GM19468 (cell line): ENCODE results near the gene RBM47.

Experiments used
- ATAC-seq: cut with Tn5 transposase; IDR thresholded peaks from one replicate; pipeline ENCODE4 v1.9.1; 2021; ENCODE audit warnings: mild to moderate bottlenecking, moderate library complexity, moderate number of reproducible peaks; ENCODE audit not compliant: unreplicated experiment; ENCODE audit errors: extremely low read depth

The RBM47 gene

GRCh38 chr4:40506492-40506891 lies 123.2 kb downstream of the RBM47 start:
- no peak for ATAC-seq

GRCh38 chr4:40506066-40506465 lies 123.6 kb downstream of the RBM47 start:
- ATAC-seq = no peak

DNA sequence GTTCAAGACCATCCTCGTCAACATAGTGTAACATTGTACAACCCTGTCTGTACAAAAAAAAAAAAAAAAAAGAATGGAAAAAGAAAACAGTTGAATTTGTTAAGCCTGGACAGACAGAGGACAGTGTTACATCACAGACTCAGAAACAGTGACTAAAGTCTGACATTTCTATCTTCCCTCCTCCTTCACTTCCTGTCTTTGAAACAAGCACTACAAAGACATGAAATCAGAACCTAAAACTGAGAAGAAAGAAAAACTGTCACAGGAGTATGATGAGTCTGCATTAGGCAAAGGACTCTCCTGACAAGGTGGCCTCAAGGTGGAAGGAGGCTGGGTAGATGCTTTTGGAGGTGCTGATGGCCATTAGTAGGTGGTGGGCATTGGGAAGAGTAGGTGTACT lies 126.7 kb downstream of the RBM47 start:
- ATAC-seq = no peak

DNA sequence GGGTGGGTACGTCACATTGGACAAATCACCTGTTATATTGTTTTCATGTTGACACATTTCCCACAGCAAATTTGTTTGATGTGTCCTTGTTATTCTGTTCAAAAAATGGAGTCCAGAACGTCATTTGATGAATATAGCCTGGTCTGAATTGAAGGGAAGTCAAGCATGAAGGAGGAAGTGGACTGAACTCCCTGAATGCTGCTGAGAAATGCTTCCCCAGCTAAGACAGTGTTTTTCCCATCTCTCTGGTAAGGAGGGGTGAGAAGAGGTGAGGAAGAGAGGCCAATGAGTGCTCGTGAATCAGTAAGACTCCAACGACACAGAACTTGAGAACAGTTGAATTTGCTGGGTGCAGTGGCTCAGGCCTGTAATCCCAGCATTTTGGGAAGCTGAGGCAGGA lies 127.4 kb downstream of the RBM47 start:
- ATAC-seq = no peak

DNA sequence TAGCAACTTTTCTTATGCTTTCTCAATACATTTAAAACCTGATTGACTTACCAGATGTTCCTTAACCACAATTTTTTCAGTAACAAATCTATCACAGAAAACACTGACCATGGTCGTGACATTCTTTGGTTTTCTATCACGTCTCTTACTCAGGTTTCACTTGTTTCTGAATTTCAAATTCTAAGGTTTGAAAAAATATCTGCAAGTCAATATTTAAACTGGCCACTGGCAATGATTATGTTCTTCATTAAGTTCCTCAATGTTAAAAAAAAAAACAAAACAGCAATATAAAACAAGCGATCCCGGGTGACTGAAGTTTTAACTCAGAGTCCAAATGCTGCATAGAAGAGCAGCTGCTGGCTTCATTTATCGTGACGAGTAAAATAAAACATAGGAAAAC lies 128.9 kb downstream of the RBM47 start:
- no peak for ATAC-seq

- ATAC-seq = no peak
Observed at GRCh38 chr4:40493160-40493559, 136.5 kb downstream of the RBM47 start.

DNA sequence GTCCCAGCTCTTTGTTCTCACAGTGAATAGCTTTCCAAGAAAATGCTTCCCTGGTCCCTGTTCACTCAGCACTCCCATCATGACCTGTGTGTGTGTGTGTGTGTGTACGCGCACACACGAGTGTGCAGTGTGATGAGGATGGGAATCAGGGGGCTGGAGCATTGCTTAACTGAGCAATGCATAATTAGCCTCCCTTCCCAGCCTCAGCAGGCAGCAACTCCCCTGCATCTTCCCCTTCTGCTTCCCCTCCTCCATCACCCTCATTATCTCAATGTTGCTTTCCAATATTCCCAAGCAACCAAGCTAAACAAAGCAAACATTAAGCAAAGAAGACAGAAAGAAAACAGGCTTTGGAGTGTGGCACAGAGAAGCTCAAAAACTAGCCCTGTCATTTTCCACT lies 137.0 kb downstream of the RBM47 start:
- no peak for ATAC-seq

GRCh38 chr4:40490481-40490880 lies 139.2 kb downstream of the RBM47 start:
- ATAC-seq = no peak

GRCh38 chr4:40489961-40490360 lies 139.7 kb downstream of the RBM47 start:
- ATAC-seq = no peak

DNA sequence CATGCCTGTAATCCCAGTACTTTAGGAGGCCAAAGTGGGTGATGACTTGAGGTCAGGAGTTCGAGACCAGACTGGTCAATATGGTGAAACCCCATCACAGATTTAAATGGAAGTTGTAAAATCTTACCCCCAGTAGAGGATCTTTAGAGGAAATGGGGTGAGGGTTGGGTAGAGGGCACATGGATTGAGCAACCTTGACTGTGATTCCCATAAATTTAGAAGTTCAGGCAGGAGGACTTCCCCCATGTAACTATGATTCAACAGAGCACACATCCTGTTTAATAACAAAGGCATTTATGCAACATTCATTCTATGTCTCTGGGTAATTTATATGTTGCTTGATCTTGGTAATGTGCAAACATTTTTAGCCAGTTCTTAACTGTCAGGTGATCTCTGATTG lies 143.1 kb downstream of the RBM47 start:
- ATAC-seq = no peak

DNA sequence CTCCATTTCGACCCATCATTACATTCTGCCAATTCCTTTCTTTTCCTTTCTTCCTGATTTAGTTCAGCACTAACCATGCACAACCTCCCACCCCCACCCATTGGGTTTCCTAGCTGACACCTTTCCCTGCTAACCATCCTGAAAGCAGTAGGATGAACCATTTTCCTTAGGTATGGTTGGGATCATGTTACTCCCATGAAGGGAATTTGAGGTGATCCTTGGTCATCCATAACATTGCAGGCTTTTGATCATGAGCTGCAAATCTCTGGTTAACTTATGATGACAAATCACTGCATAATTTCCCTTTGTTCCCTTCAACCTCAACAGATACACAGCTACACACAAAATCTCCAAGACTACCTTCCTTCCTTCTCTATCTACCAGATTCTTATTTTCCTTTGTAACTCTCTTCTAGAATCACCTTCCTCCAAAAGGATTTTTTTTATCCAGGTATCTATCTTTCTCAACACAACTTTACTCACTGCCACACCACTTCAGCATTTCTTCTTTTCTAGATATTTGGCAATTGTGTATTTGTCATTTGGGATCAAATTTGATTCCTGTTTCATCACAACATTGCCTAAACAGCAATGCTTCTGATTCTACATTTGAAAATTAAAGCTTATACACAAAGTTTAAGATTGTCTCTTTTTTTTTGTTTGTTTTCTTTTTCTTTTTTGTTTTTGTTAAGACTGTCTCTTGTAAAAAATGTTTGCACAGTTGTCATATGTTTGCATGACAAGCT lies 145.1 kb downstream of the RBM47 start:
- ATAC-seq = no peak

DNA sequence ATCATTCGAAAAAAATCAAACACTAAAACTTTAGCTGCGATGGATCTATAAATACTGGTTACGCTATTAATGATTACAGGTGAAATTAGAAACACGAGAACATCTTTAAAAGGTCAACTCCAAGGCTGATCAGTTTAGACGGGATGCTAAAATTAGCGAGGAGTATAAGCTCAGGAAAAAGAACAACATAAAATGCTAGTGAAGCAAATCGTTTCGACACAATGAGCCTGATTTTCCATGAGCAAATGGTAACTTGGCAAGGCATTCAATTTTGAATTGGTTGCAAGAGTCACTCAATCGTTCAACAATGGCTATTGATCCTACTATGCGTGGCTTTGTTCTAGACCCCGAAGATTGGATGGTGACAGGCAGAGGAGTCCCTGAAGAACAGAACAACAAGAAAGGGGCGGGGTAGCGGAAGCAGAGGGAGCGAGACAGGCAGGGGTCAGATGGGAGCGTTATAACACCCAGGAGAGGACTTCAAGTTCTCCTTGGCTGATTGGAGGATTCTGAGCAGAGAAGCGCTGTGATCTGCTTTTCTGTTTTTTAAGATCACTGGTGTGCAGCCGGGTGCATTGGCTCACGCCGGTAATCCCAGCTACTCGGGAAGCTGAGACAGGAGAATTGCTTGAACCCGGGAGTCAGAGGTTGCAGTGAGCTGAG lies 146.5 kb downstream of the RBM47 start:
- ATAC-seq = no peak

DNA sequence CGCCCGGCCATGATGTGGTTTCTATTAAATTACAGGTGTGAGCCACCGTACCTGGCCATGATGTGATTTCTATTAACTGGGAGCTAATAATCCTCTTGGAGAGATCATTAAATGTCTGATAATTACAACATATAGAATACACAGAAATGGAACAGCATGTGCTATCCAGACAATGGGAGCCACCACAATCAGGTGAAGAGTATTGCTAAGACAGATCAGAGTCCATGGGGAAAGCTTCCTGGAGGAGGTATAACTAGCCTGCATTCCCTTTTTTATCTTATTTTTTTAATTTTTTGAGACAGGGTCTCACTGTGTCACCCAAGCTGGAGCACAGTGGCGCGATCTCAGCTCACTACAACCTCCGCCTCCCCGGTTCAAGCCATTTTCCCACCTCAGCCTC lies 147.7 kb downstream of the RBM47 start:
- ATAC-seq = no peak

DNA sequence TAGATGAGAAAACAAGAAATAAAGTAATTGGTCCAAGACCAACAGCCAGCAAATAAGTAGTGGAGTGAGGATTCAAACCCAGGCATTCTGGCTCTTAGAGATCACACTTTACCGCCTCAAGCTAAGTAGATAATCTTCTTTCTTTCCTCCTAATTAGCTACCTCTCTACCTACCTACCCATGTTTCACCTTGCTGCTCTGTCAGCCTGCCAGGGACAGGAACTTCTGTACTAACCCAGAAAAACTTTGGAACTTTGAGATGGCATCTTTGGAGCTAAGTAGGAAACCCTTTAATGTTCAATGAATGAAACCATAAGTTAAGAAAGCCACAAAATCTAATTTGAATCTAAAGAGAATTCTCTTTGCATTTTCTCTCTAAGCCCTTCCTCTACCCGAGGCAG lies 149.4 kb downstream of the RBM47 start:
- no peak for ATAC-seq

GRCh38 chr4:40479378-40479777 lies 150.3 kb downstream of the RBM47 start:
- ATAC-seq = no peak

GRCh38 chr4:40475609-40476008 lies 154.1 kb downstream of the RBM47 start:
- ATAC-seq = no peak

GRCh38 chr4:40473578-40474388 lies 155.9 kb downstream of the RBM47 start:
- ATAC-seq = peak; percentile 48

DNA sequence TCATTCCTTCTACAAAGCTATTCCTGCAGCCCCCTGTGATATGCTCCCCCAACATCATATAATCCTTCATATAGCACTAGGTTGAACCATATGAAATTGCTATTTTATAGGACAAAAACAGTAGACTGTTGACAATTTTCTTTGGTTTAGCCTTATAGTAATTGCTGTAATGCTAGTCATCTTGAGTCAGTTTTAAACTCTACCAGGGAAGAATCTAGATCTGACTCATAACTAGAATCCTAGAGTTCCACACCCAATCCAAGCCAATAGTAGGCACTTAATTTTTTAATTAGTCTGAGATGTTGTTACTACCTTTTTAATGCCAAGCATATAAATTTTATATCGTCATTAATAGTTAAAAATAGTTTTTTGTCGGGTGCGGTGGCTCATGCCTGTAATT lies 157.7 kb downstream of the RBM47 start:
- ATAC-seq = no peak

GRCh38 chr4:40466789-40467188 lies 162.9 kb downstream of the RBM47 start:
- no peak for ATAC-seq

GRCh38 chr4:40462326-40462725 lies 167.3 kb downstream of the RBM47 start:
- ATAC-seq = peak; percentile 73

- ATAC-seq = no peak
Observed at GRCh38 chr4:40461879-40462278, 167.8 kb downstream of the RBM47 start.
